Neural cell (in vitro differentiated cells): ENCODE measurements around the gene CDC34.

Source experiments
- EP300 ChIP-seq: fragments of 450-650 bp; conservative IDR thresholded peaks from 2 replicates; pipeline ENCODE4 v1.6.1; 2014; ENCODE audit warnings: antibody characterized with exemption, mild to moderate bottlenecking, moderate library complexity; ENCODE audit not compliant: poor library complexity, severe bottlenecking
- EZH2 ChIP-seq: fragments of 200-600, 300-800 bp; shearing (Covaris generic), sonication (generic); IDR thresholded peaks from 2 replicates; pipeline ENCODE4 v1.6.1; 2014; ENCODE audit warnings: antibody characterized with exemption, low read length, borderline replicate concordance, mild to moderate bottlenecking; ENCODE audit not compliant: insufficient read depth, poor library complexity, severe bottlenecking
- RAD21 ChIP-seq: fragments of 450-650 bp; conservative IDR thresholded peaks from 2 replicates; pipeline ENCODE4 v1.6.1; 2014; ENCODE audit warnings: antibody characterized with exemption, mild to moderate bottlenecking, moderate library complexity
- REST ChIP-seq: IDR thresholded peaks from 2 replicates; pipeline ENCODE4 v1.6.1; 2012; ENCODE audit warnings: borderline replicate concordance
- TF ChIP-seq, protein P1 (sequence below): fragments of 450-650 bp; IDR thresholded peaks from 2 replicates; pipeline ENCODE4 v1.5.1; 2014; ENCODE audit warnings: antibody characterized with exemption, mild to moderate bottlenecking, moderate library complexity; ENCODE audit not compliant: poor library complexity, severe bottlenecking

- TF ChIP-seq EP300: no peak
- TF ChIP-seq, protein P1, sequence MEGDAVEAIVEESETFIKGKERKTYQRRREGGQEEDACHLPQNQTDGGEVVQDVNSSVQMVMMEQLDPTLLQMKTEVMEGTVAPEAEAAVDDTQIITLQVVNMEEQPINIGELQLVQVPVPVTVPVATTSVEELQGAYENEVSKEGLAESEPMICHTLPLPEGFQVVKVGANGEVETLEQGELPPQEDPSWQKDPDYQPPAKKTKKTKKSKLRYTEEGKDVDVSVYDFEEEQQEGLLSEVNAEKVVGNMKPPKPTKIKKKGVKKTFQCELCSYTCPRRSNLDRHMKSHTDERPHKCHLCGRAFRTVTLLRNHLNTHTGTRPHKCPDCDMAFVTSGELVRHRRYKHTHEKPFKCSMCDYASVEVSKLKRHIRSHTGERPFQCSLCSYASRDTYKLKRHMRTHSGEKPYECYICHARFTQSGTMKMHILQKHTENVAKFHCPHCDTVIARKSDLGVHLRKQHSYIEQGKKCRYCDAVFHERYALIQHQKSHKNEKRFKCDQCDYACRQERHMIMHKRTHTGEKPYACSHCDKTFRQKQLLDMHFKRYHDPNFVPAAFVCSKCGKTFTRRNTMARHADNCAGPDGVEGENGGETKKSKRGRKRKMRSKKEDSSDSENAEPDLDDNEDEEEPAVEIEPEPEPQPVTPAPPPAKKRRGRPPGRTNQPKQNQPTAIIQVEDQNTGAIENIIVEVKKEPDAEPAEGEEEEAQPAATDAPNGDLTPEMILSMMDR: no peak
- TF ChIP-seq REST: no peak
- TF ChIP-seq EZH2: no peak
- no peak for TF ChIP-seq RAD21
Measured at GRCh38 chr19:555474-555808, 23.9 kb downstream of the CDC34 start.
